ENCODE results near the gene FAT1.

The FAT1 gene

GRCh38 chr4:186737427-186737826 is 13.8 kb upstream of the FAT1 start:
- no peak overlapping the region for H3K4me3 ChIP-seq (ENCODE audit: low read depth, low read length)
- no peak for DNase-seq (ENCODE audit: low read depth)
- TF ChIP-seq MYC (IDR thresholded peaks at IDR 0.05; ENCODE audit: low read depth, low read length): no peak
- TF ChIP-seq POLR2A (IDR thresholded peaks at IDR 0.05; ENCODE audit: extremely low read depth, insufficient read length): no peak
- no peak for TF ChIP-seq MAX (IDR thresholded peaks at IDR 0.05; ENCODE audit: low read depth, low read length)
- no peak for TF ChIP-seq CTCF (IDR thresholded peaks at IDR 0.05; ENCODE audit: low read depth, low read length)

GRCh38 chr4:186736466-186736865 is 12.8 kb upstream of the FAT1 start:
- TF ChIP-seq MAX (IDR thresholded peaks at IDR 0.05; ENCODE audit: low read depth, low read length) (no peak), POLR2A (IDR thresholded peaks at IDR 0.05; ENCODE audit: extremely low read depth, insufficient read length) (no peak), MYC (IDR thresholded peaks at IDR 0.05; ENCODE audit: low read depth, low read length) (no peak), CTCF (IDR thresholded peaks at IDR 0.05; ENCODE audit: low read depth, low read length) (no peak)
- no peak overlapping the region for H3K4me3 ChIP-seq (ENCODE audit: low read depth, low read length)
- no peak for DNase-seq (ENCODE audit: low read depth)

GRCh38 chr4:186734251-186734650 is 10.6 kb upstream of the FAT1 start:
- no peak overlapping the region for H3K4me3 ChIP-seq (ENCODE audit: low read depth, low read length)
- no peak for DNase-seq (ENCODE audit: low read depth)
- TF ChIP-seq POLR2A (IDR thresholded peaks at IDR 0.05; ENCODE audit: extremely low read depth, insufficient read length) (no peak), MYC (IDR thresholded peaks at IDR 0.05; ENCODE audit: low read depth, low read length) (no peak), CTCF (IDR thresholded peaks at IDR 0.05; ENCODE audit: low read depth, low read length) (no peak), MAX (IDR thresholded peaks at IDR 0.05; ENCODE audit: low read depth, low read length) (no peak)

- no peak for DNase-seq (ENCODE audit: low read depth)
- H3K4me3 ChIP-seq (ENCODE audit: low read depth, low read length): no peak overlapping the region
- no peak for TF ChIP-seq POLR2A (IDR thresholded peaks at IDR 0.05; ENCODE audit: extremely low read depth, insufficient read length)
- TF ChIP-seq MYC (IDR thresholded peaks at IDR 0.05; ENCODE audit: low read depth, low read length): no peak
- no peak for TF ChIP-seq MAX (IDR thresholded peaks at IDR 0.05; ENCODE audit: low read depth, low read length)
- no peak for TF ChIP-seq CTCF (IDR thresholded peaks at IDR 0.05; ENCODE audit: low read depth, low read length)
These were observed 10.1 kb upstream of the FAT1 start for GRCh38 chr4:186733778-186734177.

GRCh38 chr4:186730621-186731020 is 7.0 kb upstream of the FAT1 start:
- no peak overlapping the region for H3K4me3 ChIP-seq (ENCODE audit: low read depth, low read length)
- TF ChIP-seq MYC (IDR thresholded peaks at IDR 0.05; ENCODE audit: low read depth, low read length) (no peak), MAX (IDR thresholded peaks at IDR 0.05; ENCODE audit: low read depth, low read length) (no peak), CTCF (IDR thresholded peaks at IDR 0.05; ENCODE audit: low read depth, low read length) (no peak)
- no peak for DNase-seq (ENCODE audit: low read depth)

GRCh38 chr4:186729856-186730255 is 6.2 kb upstream of the FAT1 start:
- TF ChIP-seq MYC (IDR thresholded peaks at IDR 0.05; ENCODE audit: low read depth, low read length): no peak
- TF ChIP-seq CTCF (IDR thresholded peaks at IDR 0.05; ENCODE audit: low read depth, low read length): no peak
- TF ChIP-seq POLR2A (IDR thresholded peaks at IDR 0.05; ENCODE audit: extremely low read depth, insufficient read length): no peak
- TF ChIP-seq MAX (IDR thresholded peaks at IDR 0.05; ENCODE audit: low read depth, low read length): no peak

More at GRCh38 chr4:186729856-186730255, 6.2 kb upstream of the FAT1 start:
- no peak overlapping the region for H3K4me3 ChIP-seq (ENCODE audit: low read depth, low read length)
- DNase-seq (ENCODE audit: low read depth): no peak

Data from NB4 (cell line).